Measurements from ENCODE around the gene FFAR1. TPM values are rescaled to one million over a fixed set of nuclear protein-coding genes. Genes with fewer than 3 reads are reported as not detected.

The FFAR1 gene
- polyA plus RNA-seq, 1 donor (not counting 4 experiments of a cell fraction or from before 2014, with no cell fraction given) = not detected

DNA sequence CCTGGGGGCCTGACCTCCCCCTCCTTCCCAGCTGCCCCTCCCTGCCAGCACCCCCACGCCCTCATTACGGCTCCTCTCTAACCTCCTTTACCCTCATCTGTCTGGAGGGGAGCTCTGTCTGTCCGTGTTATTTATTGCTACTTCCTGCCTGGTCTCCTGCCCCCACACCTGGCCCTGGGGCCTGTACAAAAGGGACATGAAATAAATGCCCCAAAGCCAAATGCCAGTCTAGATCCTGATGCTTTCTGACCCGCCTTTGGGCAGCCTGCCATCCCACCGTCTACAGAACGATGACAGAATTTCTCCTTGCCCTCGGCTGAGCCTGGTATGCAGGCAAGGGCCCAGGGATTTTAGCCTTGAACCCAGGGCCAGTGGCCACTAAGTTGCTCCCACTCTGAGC, 34.1 kb upstream of the FFAR1 start:
- peaks cover 3% of the 10 kb centered on the region for H3K27me3 ChIP-seq (ENCODE audit: control insufficient read depth, extremely low read depth, insufficient read depth, low read length)
- H3K9me3 ChIP-seq (ENCODE audit: control insufficient read depth, low read depth, low read length) = no peaks in the 10 kb centered on the region
- no peak overlapping the region for H3K27ac ChIP-seq (ENCODE audit: control insufficient read depth, insufficient read depth, low read length)
- no peaks in the 10 kb centered on the region for H4K20me1 ChIP-seq (ENCODE audit: control insufficient read depth, extremely low read depth, insufficient read depth, low read length)
- no peak for DNase-seq (ENCODE audit: low read depth, low spot score)
- H3K4me1 ChIP-seq (ENCODE audit: control insufficient read depth, extremely low read depth, insufficient read depth, low read length) = peaks cover 9% of the 10 kb centered on the region
- TF ChIP-seq EZH2 (IDR thresholded peaks at IDR 0.05; ENCODE audit: low read length) = no peak
- TF ChIP-seq, protein P1, sequence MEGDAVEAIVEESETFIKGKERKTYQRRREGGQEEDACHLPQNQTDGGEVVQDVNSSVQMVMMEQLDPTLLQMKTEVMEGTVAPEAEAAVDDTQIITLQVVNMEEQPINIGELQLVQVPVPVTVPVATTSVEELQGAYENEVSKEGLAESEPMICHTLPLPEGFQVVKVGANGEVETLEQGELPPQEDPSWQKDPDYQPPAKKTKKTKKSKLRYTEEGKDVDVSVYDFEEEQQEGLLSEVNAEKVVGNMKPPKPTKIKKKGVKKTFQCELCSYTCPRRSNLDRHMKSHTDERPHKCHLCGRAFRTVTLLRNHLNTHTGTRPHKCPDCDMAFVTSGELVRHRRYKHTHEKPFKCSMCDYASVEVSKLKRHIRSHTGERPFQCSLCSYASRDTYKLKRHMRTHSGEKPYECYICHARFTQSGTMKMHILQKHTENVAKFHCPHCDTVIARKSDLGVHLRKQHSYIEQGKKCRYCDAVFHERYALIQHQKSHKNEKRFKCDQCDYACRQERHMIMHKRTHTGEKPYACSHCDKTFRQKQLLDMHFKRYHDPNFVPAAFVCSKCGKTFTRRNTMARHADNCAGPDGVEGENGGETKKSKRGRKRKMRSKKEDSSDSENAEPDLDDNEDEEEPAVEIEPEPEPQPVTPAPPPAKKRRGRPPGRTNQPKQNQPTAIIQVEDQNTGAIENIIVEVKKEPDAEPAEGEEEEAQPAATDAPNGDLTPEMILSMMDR (optimal IDR thresholded peaks at IDR 0.05 in 1 of 3, IDR thresholded peaks at IDR 0.05 in 1 of 3, conservative IDR thresholded peaks at IDR 0.05 in 1 of 3; ENCODE audit: extremely low read depth in 1 of 3, insufficient read depth in 2 of 3, low read length in 3 of 3) = no peak
- no peak overlapping the region for H3K9ac ChIP-seq (ENCODE audit: control insufficient read depth, extremely low read depth, insufficient read depth, low read length)
- dilution Hi-C loops (cut with MboI; ENCODE audit: extremely low pct_ligation_motif_present, low sequenced_read_pairs) = no loop called here
- FAIRE-seq = no peak
- no peaks in the 10 kb centered on the region for H3K79me2 ChIP-seq (ENCODE audit: control insufficient read depth, insufficient read depth, low read length)
- H3K4me2 ChIP-seq (ENCODE audit: control insufficient read depth, extremely low read depth, insufficient read depth, low read depth, low read length) = no peak overlapping the region
- H3K36me3 ChIP-seq (ENCODE audit: control insufficient read depth in 2 of 2, extremely low read depth in 1 of 2, insufficient read depth in 2 of 2, low read length in 2 of 2) = no peaks in the 10 kb centered on the region
- H3K9me1 ChIP-seq (ENCODE audit: control insufficient read depth, extremely low read depth, insufficient read depth, low read length) = no peaks in the 10 kb centered on the region
- no peak overlapping the region for H2AFZ ChIP-seq (ENCODE audit: control insufficient read depth, low read length)
- no peak overlapping the region for H3K4me3 ChIP-seq (ENCODE audit: control insufficient read depth in 2 of 3, extremely low read depth in 1 of 3, insufficient read depth in 2 of 3, low read depth in 1 of 3, low read length in 3 of 3)

DNA sequence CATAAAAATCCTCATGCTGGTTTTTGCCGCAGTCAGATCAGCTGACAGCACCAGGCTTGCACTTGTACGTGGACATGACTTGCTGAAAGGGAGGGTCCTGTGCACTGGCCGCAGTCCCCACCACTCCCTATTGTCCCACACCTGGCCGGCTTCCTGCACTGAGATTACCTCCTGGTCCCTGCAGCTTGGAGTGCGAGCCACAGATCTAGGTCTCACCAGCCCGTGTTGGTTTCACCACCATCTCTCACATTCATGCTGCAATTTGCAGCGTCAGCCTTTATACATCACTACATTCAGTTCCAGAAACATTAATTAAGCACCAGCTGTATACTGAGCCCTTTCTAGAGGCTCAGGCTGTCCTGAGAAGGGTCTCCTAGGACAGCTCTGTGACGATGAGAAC, 33.7 kb upstream of the FFAR1 start:
- no peaks in the 10 kb centered on the region for H3K79me2 ChIP-seq (ENCODE audit: control insufficient read depth, insufficient read depth, low read length)
- DNase-seq (ENCODE audit: low read depth, low spot score) (no peak), FAIRE-seq (no peak)
- no peaks in the 10 kb centered on the region for H3K9me3 ChIP-seq (ENCODE audit: control insufficient read depth, low read depth, low read length)
- no peak overlapping the region for H2AFZ ChIP-seq (ENCODE audit: control insufficient read depth, low read length)
- no peak overlapping the region for H3K4me2 ChIP-seq (ENCODE audit: control insufficient read depth, extremely low read depth, insufficient read depth, low read depth, low read length)
- H3K36me3 ChIP-seq (ENCODE audit: control insufficient read depth in 2 of 2, extremely low read depth in 1 of 2, insufficient read depth in 2 of 2, low read length in 2 of 2) = no peaks in the 10 kb centered on the region
- peaks cover 3% of the 10 kb centered on the region for H3K27me3 ChIP-seq (ENCODE audit: control insufficient read depth, extremely low read depth, insufficient read depth, low read length)
- dilution Hi-C loops (cut with MboI; ENCODE audit: extremely low pct_ligation_motif_present, low sequenced_read_pairs) = no loop called here
- no peak overlapping the region for H3K9ac ChIP-seq (ENCODE audit: control insufficient read depth, extremely low read depth, insufficient read depth, low read length)
- TF ChIP-seq, protein P1 (optimal IDR thresholded peaks at IDR 0.05 in 1 of 3, IDR thresholded peaks at IDR 0.05 in 1 of 3, conservative IDR thresholded peaks at IDR 0.05 in 1 of 3; ENCODE audit: extremely low read depth in 1 of 3, insufficient read depth in 2 of 3, low read length in 3 of 3) = no peak
- TF ChIP-seq EZH2 (IDR thresholded peaks at IDR 0.05; ENCODE audit: low read length) = no peak
- H3K4me3 ChIP-seq (ENCODE audit: control insufficient read depth in 2 of 3, extremely low read depth in 1 of 3, insufficient read depth in 2 of 3, low read depth in 1 of 3, low read length in 3 of 3) = no peak overlapping the region
- no peak overlapping the region for H3K27ac ChIP-seq (ENCODE audit: control insufficient read depth, insufficient read depth, low read length)
- no peaks in the 10 kb centered on the region for H4K20me1 ChIP-seq (ENCODE audit: control insufficient read depth, extremely low read depth, insufficient read depth, low read length)
- peaks cover 13% of the 10 kb centered on the region for H3K4me1 ChIP-seq (ENCODE audit: control insufficient read depth, extremely low read depth, insufficient read depth, low read length)
- H3K9me1 ChIP-seq (ENCODE audit: control insufficient read depth, extremely low read depth, insufficient read depth, low read length) = no peaks in the 10 kb centered on the region

Measured in keratinocyte (primary cell).